Astrocyte (in vitro differentiated cells and primary cell): ENCODE data around the gene DLGAP1.

Experiments used
- CTCF ChIP-seq: IDR thresholded peaks from 2 replicates; pipeline ENCODE4 v1.5.1; 2011; ENCODE audit warnings: low read depth, mild to moderate bottlenecking, inconsistent platforms, low read length, moderate library complexity; ENCODE audit not compliant: insufficient read depth
- EZH2 ChIP-seq: IDR thresholded peaks from 2 replicates; pipeline ENCODE4 v1.6.1; 2012; ENCODE audit warnings: mild to moderate bottlenecking, low read length, inconsistent platforms; ENCODE audit not compliant: insufficient read depth

- TF ChIP-seq CTCF (no peak), EZH2 (no peak)
Measured at GRCh38 chr18:3845161-3845560, 609.9 kb downstream of the DLGAP1 start.
